SU-DHL-6 (cell line): ENCODE measurements around the gene KMT2E.
"Not testable (repeated sequence)": the region's sequence is repeated elsewhere in the genome, so short reads cannot be mapped to it uniquely, and the experiment has no call there.

Source experiments
- CTCF ChIP-seq: fragments of 200-600 bp; sonication (generic); IDR thresholded peaks from one replicate; pipeline ENCODE4 v1.5.1; 2017; ENCODE audit warnings: antibody characterized with exemption, mild to moderate bottlenecking, low read length, moderate library complexity; ENCODE audit not compliant: insufficient read depth, poor library complexity, severe bottlenecking
- EZH2phosphoT487 ChIP-seq: fragments of 200-600 bp; sonication (generic), shearing (Covaris generic); conservative IDR thresholded peaks from 2 replicates; pipeline ENCODE4 v1.6.1; 2018; ENCODE audit warnings: mild to moderate bottlenecking, antibody characterized with exemption, low read length, moderate library complexity, mixed read lengths

- not testable (repeated sequence) for TF ChIP-seq CTCF, EZH2phosphoT487
Observed at GRCh38 chr7:105005006-105005405, 9.0 kb upstream of the KMT2E start.
